22Rv1 (cell line): Measurements from ENCODE around the gene IL13.

Experiments
- H3K27ac ChIP-seq: fragments of 450-650 bp; 2 replicates; pipeline ENCODE4 v1.5.1; 2017
- CTCF ChIP-seq: fragments of 450-650 bp; IDR thresholded peaks from 2 replicates; pipeline ENCODE4 v1.5.1; 2017; ENCODE audit warnings: mild to moderate bottlenecking
- ZFX ChIP-seq: fragments of 450-650 bp; IDR thresholded peaks from 2 replicates; pipeline ENCODE4 v1.6.1; 2017; ENCODE audit warnings: antibody characterized with exemption, borderline replicate concordance

Gene IL13

GRCh38 chr5:132662925-132663770 lies 5.2 kb downstream of the IL13 start:
- TF ChIP-seq ZFX, result no peak
- no peak for TF ChIP-seq CTCF
- no peak overlapping the region for H3K27ac ChIP-seq

- no peak overlapping the region for H3K27ac ChIP-seq
- TF ChIP-seq ZFX (no peak), CTCF (no peak)
These were observed 6.1 kb downstream of the IL13 start for GRCh38 chr5:132663771-132664695.

- TF ChIP-seq ZFX (no peak), CTCF (no peak)
- no peak overlapping the region for H3K27ac ChIP-seq
These were observed 6.8 kb downstream of the IL13 start for GRCh38 chr5:132664696-132665209.

- no peak for TF ChIP-seq ZFX
- no peak for TF ChIP-seq CTCF
- H3K27ac ChIP-seq, result no peak overlapping the region
These were observed 7.7 kb downstream of the IL13 start for GRCh38 chr5:132665574-132666080.

- no peak overlapping the region for H3K27ac ChIP-seq
- TF ChIP-seq ZFX, result no peak
- TF ChIP-seq CTCF, result no peak
These were observed 8.5 kb downstream of the IL13 start for GRCh38 chr5:132666310-132667123.

- H3K27ac ChIP-seq, result no peak overlapping the region
- TF ChIP-seq CTCF, result no peak
- no peak for TF ChIP-seq ZFX
These were observed 9.3 kb downstream of the IL13 start for GRCh38 chr5:132667309-132667708.
